ENCODE data around the gene ST6GALNAC4. TPM values are rescaled to one million over a fixed set of nuclear protein-coding genes. Genes with fewer than 3 reads are reported as not detected.

ST6GALNAC4 gene
- total and polyA plus RNA-seq, 9 of the 15 experiments (the other 6 are each of a cell fraction or from before 2014, with no cell fraction given) = 2.6 to 43.1 (median 15.4) TPM

- peak; percentile 99 for TF ChIP-seq VEZF1 (CRISPR knock-in tag; IDR thresholded peaks at IDR 0.05)
- no peak for TF ChIP-seq ZNF77 (CRISPR knock-in tag; IDR thresholded peaks at IDR 0.05)
- TF ChIP-seq PATZ1 (CRISPR knock-in tag; IDR thresholded peaks at IDR 0.05; ENCODE audit: borderline replicate concordance) = peak; percentile 83; the same call in 1 of the 2 replicates
- no peak; the same call in 1 of the 2 replicates for TF ChIP-seq ZC3H4 (CRISPR knock-in tag; IDR thresholded peaks at IDR 0.05; ENCODE audit: borderline replicate concordance)
- no peak for TF ChIP-seq TGIF2 (CRISPR knock-in tag; IDR thresholded peaks at IDR 0.05)
- TF ChIP-seq ZNF75A (CRISPR knock-in tag; IDR thresholded peaks at IDR 0.05) = no peak
- peak; percentile 99 for TF ChIP-seq L3MBTL2 (IDR thresholded peaks at IDR 0.05)
- TF ChIP-seq CREB3L1 (IDR thresholded peaks at IDR 0.05; ENCODE audit: borderline replicate concordance, low read depth) = peak; percentile 16; the same call in 1 of the 2 replicates
- no peak for TF ChIP-seq NCOA6 (IDR thresholded peaks at IDR 0.05)
- TF ChIP-seq RBBP5 (IDR thresholded peaks at IDR 0.05; ENCODE audit: borderline replicate concordance, insufficient read depth, low read length, poor library complexity, severe bottlenecking) = peak; percentile 11
- no peak for TF ChIP-seq ID3 (CRISPR knock-in tag; IDR thresholded peaks at IDR 0.05)
- TF ChIP-seq ID3 (tag; IDR thresholded peaks at IDR 0.05) = peak; percentile 90
- peak; percentile 84 for TF ChIP-seq POLR2G (IDR thresholded peaks at IDR 0.05; ENCODE audit: low read depth, low read length)
- TF ChIP-seq TFAP4 (CRISPR knock-in tag; IDR thresholded peaks at IDR 0.05; ENCODE audit: borderline replicate concordance) = peak; percentile 78; the same call in 1 of the 2 replicates
- TF ChIP-seq SOX6 (IDR thresholded peaks at IDR 0.05) = peak; percentile 84; the same call in 1 of the 2 replicates
- TF ChIP-seq CREM (IDR thresholded peaks at IDR 0.05; ENCODE audit: low read depth) = peak; percentile 88
- TF ChIP-seq HES1 (IDR thresholded peaks at IDR 0.05; ENCODE audit: low read depth) = no peak; the same call in none of the 2 replicates
- no peak; the same call in 1 of the 2 replicates for TF ChIP-seq ZNF134 (CRISPR knock-in tag; conservative IDR thresholded peaks at IDR 0.05)
- peak; percentile 62 for TF ChIP-seq POLR2A (conservative IDR thresholded peaks at IDR 0.05)
These were observed 54.5 kb downstream of the ST6GALNAC4 start (continued) for GRCh38 chr9:127862075-127863011.
